K562 (cell line): Measurements from ENCODE around the gene SLC30A1. TPM values are rescaled to one million over a fixed set of nuclear protein-coding genes. Genes with fewer than 3 reads are reported as not detected.

Source experiments
- EHMT2 ChIP-seq: fragments of 450-650 bp; IDR thresholded peaks from 2 replicates; pipeline ENCODE4 v1.6.1; 2018; ENCODE audit warnings: antibody characterized with exemption
- EP400 ChIP-seq: fragments of 450-650 bp; IDR thresholded peaks from 2 replicates; pipeline ENCODE4 v1.6.1; 2017; ENCODE audit warnings: antibody characterized with exemption, mild to moderate bottlenecking, moderate library complexity
- ESRRA ChIP-seq: fragments of 450-650 bp; IDR thresholded peaks from 2 replicates; pipeline ENCODE4 v1.6.1; 2014; ENCODE audit warnings: low read depth, mild to moderate bottlenecking, moderate library complexity, borderline replicate concordance
- FUS ChIP-seq: fragments of 200-400 bp; formaldehyde crosslinking; optimal IDR thresholded peaks from 2 replicates; pipeline ENCODE3; 2017; ENCODE audit warnings: low read depth, low read length
- HNRNPH1 ChIP-seq: fragments of 200-400 bp; formaldehyde crosslinking; optimal IDR thresholded peaks from 2 replicates; pipeline ENCODE3; 2017; ENCODE audit warnings: low read depth, mild to moderate bottlenecking, low read length, moderate library complexity
- NCOA1 ChIP-seq: fragments of 450-650 bp; IDR thresholded peaks from 2 replicates; pipeline ENCODE4 v1.6.1; 2016; ENCODE audit warnings: low read depth
- NFE2 ChIP-seq: IDR thresholded peaks from 2 replicates; pipeline ENCODE4 v1.6.1; 2014; ENCODE audit warnings: antibody characterized with exemption, low read depth
- NFXL1 ChIP-seq: fragments of 450-650 bp; formaldehyde crosslinking; IDR thresholded peaks from 2 replicates; pipeline ENCODE4 v1.4.0; 2021; ENCODE audit warnings: mild to moderate bottlenecking
- POLR2G ChIP-seq: fragments of 200-400 bp; formaldehyde crosslinking; IDR thresholded peaks from 2 replicates; pipeline ENCODE4 v1.6.1; 2017; ENCODE audit warnings: low read depth, mild to moderate bottlenecking, antibody characterized with exemption, low read length, moderate library complexity
- PTTG1 ChIP-seq: fragments of 450-650 bp; IDR thresholded peaks from 2 replicates; pipeline ENCODE4 v1.6.1; 2016; ENCODE audit warnings: low read depth, mild to moderate bottlenecking, missing genetic modification characterization, missing compliant biosample characterization
- ZBTB17 ChIP-seq: fragments of 450-650 bp; formaldehyde crosslinking; IDR thresholded peaks from 2 replicates; pipeline ENCODE4 v1.4.0; 2020; ENCODE audit warnings: mild to moderate bottlenecking
- ZNF395 ChIP-seq: fragments of 200-800 bp; sonication (Bioruptor generic); IDR thresholded peaks from 2 replicates; pipeline ENCODE4 v1.6.1; 2017; ENCODE audit warnings: missing genetic modification characterization, missing compliant biosample characterization
- ZNF407 ChIP-seq: fragments of 450-650 bp; IDR thresholded peaks from 2 replicates; pipeline ENCODE4 v1.6.1; 2016; ENCODE audit warnings: low read depth
- ZNF507 ChIP-seq: conservative IDR thresholded peaks from 2 replicates; pipeline ENCODE4 v1.6.1; 2017; ENCODE audit warnings: missing genetic modification characterization, missing compliant biosample characterization
- polyA plus RNA-seq, 8 experiments: library from polyadenylated mRNA; depleted of rRNA in 4 of 8; stranded (reverse) in 5 of 8; unstranded in 3 of 8; fragments of >200 nt; fragmentation: Nextera tagmentation in 2 of 8; fragmentation: Illumina TruSeq in 1 of 8; extraction: Ambion mirVana in 2 of 8; extraction: Trizol in 1 of 8; gene quantifications; 2 replicates each; pipeline versions ENCODE4 v1.2.1 to v1.2.3, GENCODE V29; 2011 to 2014; ENCODE audit warnings: inconsistent platforms in 1 of 8, missing spikeins in 1 of 8
- total RNA-seq, 7 experiments: library from RNA; depleted of rRNA in 6 of 7; stranded (reverse); fragments of >200 nt in 6 of 7; fragmentation: Illumina TruSeq in 2 of 7; extraction: Trizol in 2 of 7; gene quantifications; 2 replicates each; pipeline versions ENCODE4 v1.2.1 to v1.2.3, GENCODE V29; 2011 to 2021; ENCODE audit warnings: low replicate concordance in 1 of 7
- TF ChIP-seq, protein P1 (sequence below): fragments of 250-450 bp; sonication (Bioruptor Pico); IDR thresholded peaks from 2 replicates; pipeline ENCODE4 v1.8.0; 2022; ENCODE audit warnings: moderate library complexity, mild to moderate bottlenecking, inconsistent platforms
- TF ChIP-seq, protein P2 (sequence below): fragments of 450-650 bp; formaldehyde crosslinking; IDR thresholded peaks from 2 replicates; pipeline ENCODE4 v1.4.0; 2020; ENCODE audit warnings: mild to moderate bottlenecking

Gene SLC30A1
- total and polyA plus RNA-seq, 9 of the 15 experiments (the other 6 are each of a cell fraction or from before 2014, with no cell fraction given): 4.1 to 14.4 (median 6.6) TPM

DNA sequence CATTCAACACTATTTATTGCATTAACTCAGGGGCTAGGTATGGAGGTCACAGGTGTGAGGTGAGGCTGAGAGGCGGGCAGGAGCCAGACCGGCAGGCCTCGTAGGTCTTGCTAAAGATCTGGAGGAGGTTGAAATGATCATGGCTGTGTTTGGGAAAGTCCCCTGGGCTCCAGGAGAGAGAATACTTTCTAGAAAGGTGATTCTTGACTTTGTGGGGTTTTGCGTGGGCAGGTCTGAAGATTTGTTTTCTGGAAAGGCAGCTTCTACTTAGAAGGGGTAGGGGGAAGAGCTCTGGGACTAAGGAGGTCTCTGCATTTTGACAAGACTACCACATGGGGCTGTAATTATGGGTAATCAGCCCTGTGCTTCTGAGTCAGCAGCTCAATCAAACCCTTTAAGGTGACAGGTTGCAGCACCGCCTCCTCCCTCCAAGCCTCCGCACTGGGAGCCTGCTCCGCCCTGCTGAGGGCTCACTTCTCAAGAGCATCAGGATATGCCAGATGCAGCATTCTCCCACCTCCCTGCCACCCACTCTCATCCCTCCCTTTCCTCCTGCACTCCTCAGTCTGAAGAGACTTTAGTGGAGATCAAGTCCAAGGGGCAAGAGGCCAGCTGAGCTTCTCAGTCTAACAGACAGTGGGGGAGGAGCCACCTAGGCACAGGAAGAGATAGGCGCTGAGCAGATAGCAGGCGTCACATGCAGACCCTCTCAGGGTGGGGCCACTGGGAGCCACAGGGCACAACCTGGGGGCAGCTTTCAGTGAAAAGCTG lies 30.5 kb downstream of the SLC30A1 start (continued):
- TF ChIP-seq, protein P1, sequence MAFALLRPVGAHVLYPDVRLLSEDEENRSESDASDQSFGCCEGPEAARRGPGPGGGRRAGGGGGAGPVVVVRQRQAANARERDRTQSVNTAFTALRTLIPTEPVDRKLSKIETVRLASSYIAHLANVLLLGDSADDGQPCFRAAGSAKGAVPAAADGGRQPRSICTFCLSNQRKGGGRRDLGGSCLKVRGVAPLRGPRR (CRISPR knock-in tag): peak; percentile 74; the same call in 1 of the 2 replicates
- TF ChIP-seq NCOA1 (peak; percentile 33; the same call in 1 of the 2 replicates), ZNF407 (no peak), EHMT2 (no peak), ESRRA (peak; percentile 38; the same call in 1 of the 2 replicates), POLR2G (no peak), HNRNPH1 (no peak), EP400 (peak; percentile 38), ZNF395 (CRISPR knock-in tag) (no peak; the same call in 1 of the 2 replicates), PTTG1 (tag) (no peak), ZBTB17 (no peak), NFXL1 (CRISPR knock-in tag) (no peak), FUS (no peak), ZNF507 (tag) (no peak), NFE2 (0 out of 2 replicates have a peak, but pooled peaks have one; percentile 49)
- TF ChIP-seq, protein P2, sequence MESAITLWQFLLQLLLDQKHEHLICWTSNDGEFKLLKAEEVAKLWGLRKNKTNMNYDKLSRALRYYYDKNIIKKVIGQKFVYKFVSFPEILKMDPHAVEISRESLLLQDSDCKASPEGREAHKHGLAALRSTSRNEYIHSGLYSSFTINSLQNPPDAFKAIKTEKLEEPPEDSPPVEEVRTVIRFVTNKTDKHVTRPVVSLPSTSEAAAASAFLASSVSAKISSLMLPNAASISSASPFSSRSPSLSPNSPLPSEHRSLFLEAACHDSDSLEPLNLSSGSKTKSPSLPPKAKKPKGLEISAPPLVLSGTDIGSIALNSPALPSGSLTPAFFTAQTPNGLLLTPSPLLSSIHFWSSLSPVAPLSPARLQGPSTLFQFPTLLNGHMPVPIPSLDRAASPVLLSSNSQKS (CRISPR knock-in tag): no peak
